Activated naive CD8-positive, alpha-beta T cell treated with anti-CD3 and anti-CD28 coated beads, Interleukin-2, amount 50 U/mL, for 24 hours (primary cell): ENCODE results near the gene RAI14.
"Not testable (repeated sequence)": the region's sequence is repeated elsewhere in the genome, so short reads cannot be mapped to it uniquely, and the experiment has no call there.

Source experiments
- ATAC-seq: fragments of 150-1000 bp; cut with Tn5 transposase; one replicate; pipeline ENCODE4 v1.10.0; 2021
- DNase-seq: peaks from one replicate; pipeline ENCODE4 v3.0.0; 2021
- H3K27ac Mint-ChIP-seq: one replicate; pipeline ENCODE4 v1.8.0; 2021; ENCODE audit warnings: mild to moderate bottlenecking, mixed read lengths
- H3K27me3 Mint-ChIP-seq: one replicate; pipeline ENCODE4 v1.8.0; 2021; ENCODE audit warnings: mixed read lengths
- H3K36me3 Mint-ChIP-seq: one replicate; pipeline ENCODE4 v1.8.0; 2021; ENCODE audit warnings: low read depth, mixed read lengths
- H3K4me1 Mint-ChIP-seq: one replicate; pipeline ENCODE4 v1.8.0; 2021; ENCODE audit warnings: mixed read lengths
- H3K4me3 Mint-ChIP-seq: one replicate; pipeline ENCODE4 v1.8.0; 2021; ENCODE audit warnings: mild to moderate bottlenecking, moderate library complexity, mixed read lengths
- H3K9me3 Mint-ChIP-seq: one replicate; pipeline ENCODE4 v1.8.0; 2021; ENCODE audit warnings: mixed read lengths

The RAI14 gene

GRCh38 chr5:34736445-34737115, 80.5 kb downstream of the RAI14 start:
- ATAC-seq = no peak
- Mint-ChIP-seq H3K36me3 (no peaks in the 10 kb centered on the region), H3K27me3 (peaks cover 6% of the 10 kb centered on the region), H3K27ac (no peak overlapping the region), H3K9me3 (no peaks in the 10 kb centered on the region), H3K4me1 (no peaks in the 10 kb centered on the region), H3K4me3 (no peak overlapping the region)
- no peak for DNase-seq

GRCh38 chr5:34737731-34738130, 81.6 kb downstream of the RAI14 start:
- H3K27me3 Mint-ChIP-seq = peaks cover 6% of the 10 kb centered on the region
- H3K27ac Mint-ChIP-seq = no peak overlapping the region
- ATAC-seq (no peak), DNase-seq (no peak)
- no peaks in the 10 kb centered on the region for H3K36me3 Mint-ChIP-seq
- H3K9me3 Mint-ChIP-seq = no peaks in the 10 kb centered on the region
- H3K4me3 Mint-ChIP-seq = no peak overlapping the region
- H3K4me1 Mint-ChIP-seq = no peaks in the 10 kb centered on the region

- H3K4me1 Mint-ChIP-seq = no peaks in the 10 kb centered on the region
- DNase-seq (no peak), ATAC-seq (no peak)
- H3K27ac Mint-ChIP-seq = no peak overlapping the region
- no peaks in the 10 kb centered on the region for H3K36me3 Mint-ChIP-seq
- H3K4me3 Mint-ChIP-seq = no peak overlapping the region
- no peaks in the 10 kb centered on the region for H3K9me3 Mint-ChIP-seq
- peaks cover 6% of the 10 kb centered on the region for H3K27me3 Mint-ChIP-seq
These were observed 82.3 kb downstream of the RAI14 start for GRCh38 chr5:34738381-34738780.

GRCh38 chr5:34740389-34740806, 84.3 kb downstream of the RAI14 start:
- H3K36me3 Mint-ChIP-seq = no peaks in the 10 kb centered on the region
- peaks cover 2% of the 10 kb centered on the region for H3K27me3 Mint-ChIP-seq
- ATAC-seq (no peak), DNase-seq (no peak)
- no peak overlapping the region for H3K4me3 Mint-ChIP-seq
- H3K27ac Mint-ChIP-seq = no peak overlapping the region
- no peaks in the 10 kb centered on the region for H3K4me1 Mint-ChIP-seq
- H3K9me3 Mint-ChIP-seq = no peaks in the 10 kb centered on the region

- Mint-ChIP-seq H3K9me3 (no peaks in the 10 kb centered on the region), H3K27me3 (peaks cover 2% of the 10 kb centered on the region), H3K4me3 (no peak overlapping the region), H3K4me1 (no peaks in the 10 kb centered on the region), H3K36me3 (no peaks in the 10 kb centered on the region), H3K27ac (no peak overlapping the region)
- ATAC-seq (no peak), DNase-seq (no peak)
These were observed 85.9 kb downstream of the RAI14 start for GRCh38 chr5:34742061-34742460.

- DNase-seq (no peak), ATAC-seq (no peak)
- Mint-ChIP-seq H3K4me1 (no peaks in the 10 kb centered on the region), H3K27ac (no peak overlapping the region), H3K27me3 (peaks cover 2% of the 10 kb centered on the region), H3K36me3 (no peaks in the 10 kb centered on the region), H3K9me3 (no peaks in the 10 kb centered on the region), H3K4me3 (no peak overlapping the region)
These were observed 87.8 kb downstream of the RAI14 start for GRCh38 chr5:34743878-34744277.

- Mint-ChIP-seq H3K4me1 (no peaks in the 10 kb centered on the region), H3K27ac (no peak overlapping the region), H3K4me3 (no peak overlapping the region), H3K27me3 (peaks cover 6% of the 10 kb centered on the region), H3K36me3 (peaks cover 2% of the 10 kb centered on the region), H3K9me3 (no peaks in the 10 kb centered on the region)
- DNase-seq = no peak
- no peak for ATAC-seq
These were observed 92.3 kb downstream of the RAI14 start for GRCh38 chr5:34748431-34748830.

- DNase-seq (no peak), ATAC-seq (no peak)
- Mint-ChIP-seq H3K4me3 (no peak overlapping the region), H3K36me3 (peaks cover 2% of the 10 kb centered on the region), H3K9me3 (no peaks in the 10 kb centered on the region), H3K27me3 (peaks cover 6% of the 10 kb centered on the region), H3K4me1 (no peaks in the 10 kb centered on the region), H3K27ac (no peak overlapping the region)
These were observed 93.3 kb downstream of the RAI14 start for GRCh38 chr5:34749431-34749873.

- no peak overlapping the region for H3K4me3 Mint-ChIP-seq
- DNase-seq (no peak), ATAC-seq (no peak)
- H3K36me3 Mint-ChIP-seq = peaks cover 2% of the 10 kb centered on the region
- no peak overlapping the region for H3K27ac Mint-ChIP-seq
- no peaks in the 10 kb centered on the region for H3K9me3 Mint-ChIP-seq
- peaks cover 7% of the 10 kb centered on the region for H3K27me3 Mint-ChIP-seq
- H3K4me1 Mint-ChIP-seq = no peaks in the 10 kb centered on the region
These were observed 94.1 kb downstream of the RAI14 start for GRCh38 chr5:34750206-34750605.

- H3K4me1 Mint-ChIP-seq = no peaks in the 10 kb centered on the region
- ATAC-seq (no peak), DNase-seq (no peak)
- no peak overlapping the region for H3K4me3 Mint-ChIP-seq
- H3K27me3 Mint-ChIP-seq = peaks cover 5% of the 10 kb centered on the region
- H3K36me3 Mint-ChIP-seq = peaks cover 2% of the 10 kb centered on the region
- no peaks in the 10 kb centered on the region for H3K9me3 Mint-ChIP-seq
- H3K27ac Mint-ChIP-seq = no peak overlapping the region
These were observed 95.9 kb downstream of the RAI14 start for GRCh38 chr5:34751807-34752736.

GRCh38 chr5:34753236-34753635, 97.1 kb downstream of the RAI14 start:
- not testable (repeated sequence) for H3K36me3 Mint-ChIP-seq, ATAC-seq, DNase-seq, H3K4me1 Mint-ChIP-seq, H3K27me3 Mint-ChIP-seq, H3K4me3 Mint-ChIP-seq, H3K27ac Mint-ChIP-seq, H3K9me3 Mint-ChIP-seq

- peaks cover 2% of the 10 kb centered on the region for H3K36me3 Mint-ChIP-seq
- H3K4me3 Mint-ChIP-seq = no peak overlapping the region
- no peak for ATAC-seq
- no peak overlapping the region for H3K27ac Mint-ChIP-seq
- no peaks in the 10 kb centered on the region for H3K9me3 Mint-ChIP-seq
- H3K27me3 Mint-ChIP-seq = peaks cover 5% of the 10 kb centered on the region
- no peak for DNase-seq
- no peaks in the 10 kb centered on the region for H3K4me1 Mint-ChIP-seq
These were observed 99.8 kb downstream of the RAI14 start for GRCh38 chr5:34755926-34756325.

GRCh38 chr5:34756781-34757624, 100.9 kb downstream of the RAI14 start:
- ATAC-seq (no peak), DNase-seq (no peak)
- no peak overlapping the region for H3K4me3 Mint-ChIP-seq
- H3K36me3 Mint-ChIP-seq = no peaks in the 10 kb centered on the region
- no peaks in the 10 kb centered on the region for H3K9me3 Mint-ChIP-seq
- peaks cover 2% of the 10 kb centered on the region for H3K27me3 Mint-ChIP-seq
- H3K4me1 Mint-ChIP-seq = no peaks in the 10 kb centered on the region
- H3K27ac Mint-ChIP-seq = no peak overlapping the region

GRCh38 chr5:34758514-34758913, 102.4 kb downstream of the RAI14 start:
- Mint-ChIP-seq H3K9me3 (no peaks in the 10 kb centered on the region), H3K27ac (no peak overlapping the region), H3K27me3 (peaks cover 2% of the 10 kb centered on the region), H3K4me3 (no peak overlapping the region), H3K4me1 (no peaks in the 10 kb centered on the region), H3K36me3 (no peaks in the 10 kb centered on the region)
- no peak for DNase-seq
- no peak for ATAC-seq
